Esophagus muscularis mucosa (tissue), 4 donors: ENCODE results near the gene AP5S1.
A peak's percentile ranks its signal among the peaks of the same experiment; 100 is the strongest.

Experiments
- CTCF ChIP-seq, 3 experiments: fragments of 200-600 bp in 2 of 3; fragments of 450-650 bp in 1 of 3; sonication (generic) in 2 of 3; IDR thresholded peaks; one replicate each; pipeline ENCODE4 v1.5.1; 2017 to 2019; ENCODE audit warnings: antibody characterized with exemption in 3 of 3, mild to moderate bottlenecking in 2 of 3, moderate library complexity in 1 of 3
- EP300 ChIP-seq: sonication (generic); formaldehyde crosslinking; IDR thresholded peaks from one replicate; pipeline ENCODE4 v1.6.1; 2017; ENCODE audit warnings: antibody characterized with exemption
- POLR2A ChIP-seq: fragments of 450-650 bp; IDR thresholded peaks from one replicate; pipeline ENCODE4 v1.6.1; 2017; ENCODE audit warnings: antibody characterized with exemption, moderate library complexity, mild to moderate bottlenecking, low read depth
- POLR2AphosphoS5 ChIP-seq, 2 donors: sonication (generic); formaldehyde crosslinking; IDR thresholded peaks; one replicate each; pipeline ENCODE4 v1.6.1; 2017; ENCODE audit warnings: antibody characterized with exemption in 2 of 2

GRCh38 chr20:3846740-3847428, 26.5 kb downstream of the AP5S1 start, which contains the start of gene MAVS:
- TF ChIP-seq POLR2A = peak; percentile 48
- TF ChIP-seq CTCF (IDR thresholded peaks at IDR 0.05) = no peak
- no peak for TF ChIP-seq EP300
- TF ChIP-seq POLR2AphosphoS5 (IDR thresholded peaks at IDR 0.05) = peak; percentile 76 to 91
